GM19239 (cell line): ENCODE results near the gene SS18L1.

ENCODE experiments used
- DNase-seq: peaks from one replicate; pipeline ENCODE4 v3.0.0; 2011; ENCODE audit warnings: low spot score; ENCODE audit not compliant: insufficient read length
- FAIRE-seq: peaks from 2 replicates; lab custom pipeline; 2011; peaks lifted over from hg19 to GRCh38; lab: Jason Lieb, UNC

The SS18L1 gene

DNA sequence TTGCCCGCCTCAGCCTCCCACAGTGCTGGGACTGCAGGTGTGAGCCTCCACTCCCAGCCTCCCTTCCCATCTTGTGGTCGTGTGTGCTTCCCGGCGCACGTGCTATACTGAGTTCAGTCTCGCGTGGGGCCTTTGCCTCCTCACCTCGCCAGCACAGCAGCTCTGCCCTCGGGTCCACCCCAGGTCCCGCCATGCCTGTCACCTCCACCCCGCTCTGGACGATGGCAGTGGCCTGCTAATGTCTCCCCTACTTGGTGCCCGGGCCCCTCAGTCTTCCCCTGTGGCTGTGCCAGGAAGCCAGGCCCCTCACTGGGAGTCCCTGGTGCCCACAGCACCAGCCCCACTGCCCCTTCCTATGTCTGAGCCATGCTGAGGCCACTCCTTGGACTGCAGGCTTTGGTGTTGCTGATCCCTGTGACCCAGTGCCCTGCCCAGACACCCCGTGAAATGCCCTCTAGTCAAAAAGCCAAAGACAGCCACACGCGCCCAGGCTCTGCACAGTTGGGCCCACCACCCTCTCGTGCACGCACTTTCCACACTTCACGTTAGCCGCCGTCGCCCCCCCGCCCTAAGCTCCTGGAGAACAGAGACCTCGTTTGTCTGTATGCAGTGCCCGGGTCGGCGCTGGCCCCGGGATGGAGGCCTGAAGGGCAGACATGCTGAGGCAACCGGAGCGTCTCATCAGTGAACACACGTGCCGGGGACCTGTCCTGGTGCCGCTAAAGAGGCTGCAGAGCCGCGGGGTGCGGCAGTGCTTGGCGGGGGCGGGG, 62.2 kb downstream of the SS18L1 start:
- DNase-seq: no peak
- no peak for FAIRE-seq

DNA sequence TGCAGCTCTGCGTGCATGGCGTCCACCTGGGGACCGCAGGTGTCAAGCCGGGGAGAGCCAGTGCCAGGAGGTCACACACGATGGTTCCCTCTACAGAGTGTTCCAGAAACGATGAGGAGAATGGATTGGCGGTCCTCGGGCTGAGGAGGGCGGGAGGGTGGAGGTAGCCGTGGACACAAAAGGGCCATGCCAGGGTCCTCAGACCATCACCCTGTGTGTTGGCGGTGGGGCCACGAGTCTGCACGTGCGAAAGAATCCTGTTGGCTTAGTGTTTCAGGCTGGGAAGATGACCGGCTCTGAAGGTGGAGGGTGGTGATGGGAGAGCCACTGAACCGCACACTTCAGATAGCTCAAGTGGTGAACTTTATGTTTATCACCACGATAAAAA, 62.8 kb downstream of the SS18L1 start:
- DNase-seq: no peak
- FAIRE-seq: no peak

DNA sequence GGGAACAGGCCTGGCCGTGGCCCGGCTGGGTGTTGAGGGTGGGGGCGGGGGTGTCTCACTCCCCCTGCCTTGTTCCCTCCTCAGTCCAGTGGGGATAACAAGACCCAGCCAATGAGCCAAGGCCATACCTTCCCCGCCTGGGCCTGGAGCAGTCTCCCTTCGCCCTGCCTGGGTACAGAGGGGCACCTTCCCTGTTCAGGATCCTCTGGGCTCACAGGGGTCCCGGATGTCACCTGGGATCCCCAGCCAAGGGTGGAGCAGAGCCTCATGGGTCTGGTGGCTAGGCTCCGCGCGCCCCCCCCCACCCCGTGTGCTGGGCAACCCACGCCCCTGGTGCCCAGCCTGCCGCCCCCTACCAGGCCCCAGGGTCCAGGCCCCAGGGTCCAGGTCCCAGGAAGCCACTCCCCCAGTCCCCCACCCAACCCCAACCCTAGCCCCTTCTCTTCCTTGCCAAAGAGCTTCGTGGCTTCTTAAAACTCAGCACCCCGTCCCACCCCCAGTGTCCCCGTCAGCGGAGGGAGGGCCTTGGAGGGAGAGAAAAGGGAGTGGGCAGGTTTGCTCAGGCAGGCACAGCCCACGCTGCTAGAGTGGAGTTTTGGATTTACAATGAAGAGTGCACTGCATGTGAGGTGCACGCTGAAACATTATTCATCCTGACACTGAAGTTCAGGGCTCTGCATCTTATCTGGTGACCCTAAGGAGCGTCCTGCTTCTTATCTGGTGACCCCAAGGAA, 64.7 kb downstream of the SS18L1 start:
- DNase-seq: no peak
- no peak for FAIRE-seq

DNA sequence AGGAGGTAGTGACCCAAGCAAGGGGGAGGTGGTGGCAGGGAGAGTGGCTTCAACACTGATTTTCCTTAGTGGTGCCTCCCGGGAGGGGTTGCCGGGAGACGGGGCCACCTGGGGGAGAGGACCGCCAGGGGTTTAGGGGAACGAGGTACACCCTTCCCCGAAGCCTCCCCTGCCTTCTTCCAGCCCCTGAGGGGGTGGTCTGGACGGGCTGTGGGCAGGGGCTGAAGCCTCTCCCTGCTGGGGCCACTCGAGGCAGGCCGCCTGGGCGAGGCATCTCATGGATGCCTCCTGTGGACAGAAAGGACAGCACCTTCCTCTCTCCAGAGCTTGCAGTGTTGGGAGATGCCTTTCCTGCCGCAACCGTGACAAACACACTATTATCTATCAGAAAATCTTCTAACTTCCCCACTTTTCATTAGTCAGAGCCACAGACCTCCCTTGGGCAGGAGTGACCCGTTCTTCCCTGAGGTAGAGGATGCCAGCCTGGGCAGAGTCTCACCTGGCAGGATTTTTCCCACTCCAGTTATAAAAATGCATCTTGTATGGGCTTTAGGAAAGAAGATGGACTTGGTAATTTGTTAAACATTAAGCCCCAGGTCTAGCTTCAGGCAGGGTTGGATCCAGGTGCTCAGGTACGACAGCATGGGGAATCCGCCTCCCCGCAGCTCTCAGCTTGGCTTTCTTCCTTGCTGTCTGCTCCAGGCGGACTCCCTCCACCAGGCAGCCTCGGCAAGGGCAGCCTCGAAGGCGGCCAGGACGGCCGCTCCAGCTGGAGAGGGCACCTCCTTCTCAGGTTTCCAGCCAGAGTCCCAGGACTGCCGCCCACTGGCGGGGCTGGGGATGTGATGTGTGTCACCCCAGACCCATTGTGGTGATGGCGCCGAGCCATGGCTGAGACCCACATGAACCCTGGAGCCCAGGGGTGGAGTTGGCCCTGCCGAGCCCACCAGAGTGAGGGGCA, 65.5 kb downstream of the SS18L1 start:
- no peak for FAIRE-seq
- no peak for DNase-seq

DNA sequence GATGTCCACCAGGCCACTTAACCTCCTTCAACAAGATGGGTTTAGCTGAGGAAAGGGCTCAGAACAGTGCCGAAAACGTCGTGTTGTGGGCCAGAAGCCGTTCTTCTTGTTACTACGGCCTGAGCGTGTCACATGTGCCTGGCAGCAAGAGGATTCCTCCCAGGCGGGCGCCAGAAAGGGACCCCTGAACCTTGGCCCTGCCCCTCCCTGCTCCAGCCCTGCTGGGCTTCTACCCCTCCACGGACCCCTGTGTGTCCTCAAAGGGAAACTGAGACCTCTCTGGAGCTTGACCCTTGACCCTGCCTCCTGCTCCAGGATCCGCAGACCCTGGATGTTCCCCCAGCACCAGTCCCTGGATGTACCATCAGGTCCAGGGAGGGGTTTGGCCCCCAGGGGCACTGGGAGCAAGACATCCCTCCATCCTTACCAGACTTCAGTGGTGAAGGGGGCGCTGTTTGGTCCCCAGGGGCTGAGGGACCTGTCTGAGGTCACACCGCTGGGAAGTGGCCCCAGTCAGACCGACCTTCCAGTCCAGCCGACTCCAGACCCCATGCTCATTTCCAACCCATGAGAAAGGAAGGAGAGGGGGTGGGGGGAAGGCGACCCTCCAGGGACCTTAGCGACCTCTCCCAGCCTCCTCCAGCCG, 66.4 kb downstream of the SS18L1 start:
- DNase-seq (no peak), FAIRE-seq (no peak)

DNA sequence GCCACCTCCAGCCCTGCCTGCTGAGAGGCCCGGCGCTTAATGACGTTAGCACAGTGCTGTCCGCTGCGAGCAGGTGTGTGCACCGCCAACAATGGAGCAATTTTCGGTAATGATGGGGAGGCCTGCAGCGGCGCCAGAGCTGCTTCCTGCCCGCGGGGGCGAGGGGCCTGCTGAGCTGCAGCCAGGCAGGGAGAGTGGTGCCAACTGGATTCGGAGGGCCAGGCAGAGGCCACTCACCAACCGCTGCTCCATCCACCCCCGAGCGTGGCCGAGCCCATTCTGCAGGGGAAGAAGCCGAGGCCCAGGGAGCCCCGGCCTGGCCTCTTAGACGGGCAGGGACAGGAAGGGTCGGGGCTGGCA, 66.9 kb downstream of the SS18L1 start:
- no peak for DNase-seq
- FAIRE-seq: no peak

DNA sequence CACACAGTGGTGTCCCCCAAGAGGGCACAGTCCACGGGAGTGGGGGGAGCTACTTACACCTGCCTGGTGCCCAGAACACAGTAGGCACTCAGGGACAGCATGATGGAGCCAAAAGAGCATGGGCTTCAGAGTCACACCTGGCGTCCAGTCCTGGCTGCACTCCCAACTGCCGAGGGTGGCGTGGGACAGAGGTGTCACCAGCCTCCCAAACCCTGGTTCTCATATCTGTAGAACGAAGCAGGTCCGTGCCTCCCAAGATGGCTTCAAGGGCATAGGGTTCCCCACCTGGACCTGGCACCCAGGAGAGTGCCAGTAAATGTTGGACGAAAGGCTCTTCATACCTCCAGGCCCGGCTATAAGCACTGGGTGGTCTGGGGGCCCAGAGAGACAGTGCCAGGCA, 67.6 kb downstream of the SS18L1 start:
- FAIRE-seq: no peak
- no peak for DNase-seq

DNA sequence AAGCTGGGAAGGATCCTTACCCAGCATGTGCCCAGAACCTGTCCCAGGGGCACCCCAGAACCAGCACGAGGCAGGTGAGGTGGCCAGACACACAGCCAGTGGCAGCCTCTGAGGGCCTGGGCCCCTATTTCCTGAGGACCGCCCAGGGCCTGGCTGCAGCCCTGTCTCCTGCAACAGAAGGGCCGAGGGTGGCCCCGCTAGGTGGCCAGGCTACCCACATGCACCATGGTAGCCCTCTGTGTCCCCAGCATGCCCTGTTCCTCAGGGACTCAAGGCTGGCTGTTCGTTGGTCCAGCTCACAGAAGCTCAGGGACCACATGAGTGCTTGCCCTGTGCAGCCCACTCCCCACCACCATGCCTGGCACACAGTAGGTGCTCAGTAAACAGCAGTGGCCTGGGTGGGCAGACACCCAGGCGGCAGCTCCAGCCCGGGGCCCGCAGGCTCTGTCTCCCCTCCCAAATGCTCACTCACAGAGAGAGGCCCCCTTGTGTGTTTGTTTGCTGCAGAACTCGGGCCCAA, 68.3 kb downstream of the SS18L1 start:
- no peak for DNase-seq
- FAIRE-seq: no peak

DNA sequence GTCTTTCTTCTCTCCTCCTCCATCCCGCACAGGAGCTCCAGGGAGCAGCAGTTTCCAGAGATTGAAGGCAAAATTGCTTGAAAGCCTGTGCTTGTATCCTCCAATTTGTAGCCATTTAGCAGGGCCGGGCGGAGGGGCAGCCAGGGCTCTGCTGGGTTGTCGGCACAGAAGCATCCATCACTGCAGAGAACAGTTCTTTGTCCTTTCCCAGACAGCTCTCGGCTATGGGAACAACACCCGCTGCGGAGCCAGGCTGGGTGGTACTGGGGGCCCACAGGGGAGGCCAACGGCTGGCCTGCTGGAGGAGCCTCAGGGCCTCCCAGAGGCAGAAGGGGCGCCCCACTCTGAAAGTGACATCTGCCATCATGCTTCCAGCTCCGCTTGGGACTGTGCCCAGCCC, 68.7 kb downstream of the SS18L1 start:
- no peak for DNase-seq
- no peak for FAIRE-seq

DNA sequence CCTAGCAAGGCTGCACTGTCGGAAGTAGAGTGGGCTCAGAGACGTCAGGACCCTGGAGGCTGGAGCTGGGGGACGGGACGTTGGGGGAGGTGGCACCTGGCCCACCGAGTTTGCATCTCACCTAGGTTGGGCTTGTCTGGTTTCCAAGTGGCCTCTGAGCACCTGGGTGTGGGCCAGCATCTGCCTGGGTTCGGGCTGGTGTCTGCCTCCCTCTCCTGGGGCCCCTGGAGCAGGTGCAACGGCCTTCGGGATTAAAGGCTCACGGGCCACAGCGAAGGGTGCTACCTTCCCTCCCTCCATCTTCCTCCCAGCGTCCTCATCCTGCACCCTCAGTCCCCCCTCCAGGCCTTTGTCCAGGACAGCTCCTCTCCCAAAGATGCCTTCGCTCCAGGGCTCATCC, 70.5 kb downstream of the SS18L1 start:
- no peak for DNase-seq
- FAIRE-seq: no peak

DNA sequence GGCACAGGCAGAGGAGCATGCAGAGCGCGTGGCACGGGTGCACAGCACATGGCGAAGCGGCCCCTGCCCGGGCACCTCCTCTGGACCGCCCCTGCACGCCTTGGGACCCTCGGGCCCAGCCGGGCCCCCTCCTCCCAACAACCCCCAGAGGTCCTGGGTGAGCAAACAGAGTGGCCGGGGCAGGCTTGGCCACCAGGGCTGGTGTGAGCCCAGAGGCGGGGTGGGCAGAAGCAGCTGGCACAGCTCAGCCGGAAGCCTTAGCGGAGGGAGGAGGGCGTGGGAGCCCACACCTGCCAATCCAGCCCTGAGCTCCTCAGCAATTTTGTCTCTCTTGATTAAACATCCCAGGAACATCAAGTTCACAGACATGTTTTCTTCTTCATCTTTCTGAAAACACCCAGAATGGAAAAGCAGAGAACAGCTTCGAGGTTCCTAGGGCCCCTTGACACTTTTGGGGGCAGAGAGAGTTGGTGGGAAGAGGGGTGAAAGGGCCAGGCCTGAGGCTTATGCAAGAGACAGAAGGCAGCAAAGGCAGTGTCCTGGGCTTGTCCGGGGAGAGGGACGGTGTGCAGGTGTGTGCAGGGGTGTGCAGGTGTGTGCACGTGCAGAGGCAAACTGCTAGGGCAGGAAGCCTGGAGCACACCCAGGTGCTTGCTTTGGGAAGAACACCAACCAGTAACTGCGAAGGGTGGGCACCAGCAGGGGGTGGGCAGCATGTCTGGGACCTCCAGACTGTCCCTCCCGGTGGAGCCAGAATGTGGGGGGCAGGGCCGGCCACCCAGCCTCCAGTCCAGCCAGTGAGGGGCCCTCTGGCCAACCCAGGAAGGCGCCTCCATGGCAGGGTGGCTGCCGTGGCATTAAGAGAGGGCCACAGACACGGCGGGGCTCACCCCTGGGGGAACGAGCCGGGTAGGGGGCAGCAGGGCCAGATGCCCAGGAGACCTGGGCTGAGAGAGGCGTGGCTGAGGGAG, 71.7 kb downstream of the SS18L1 start:
- no peak for FAIRE-seq

DNA sequence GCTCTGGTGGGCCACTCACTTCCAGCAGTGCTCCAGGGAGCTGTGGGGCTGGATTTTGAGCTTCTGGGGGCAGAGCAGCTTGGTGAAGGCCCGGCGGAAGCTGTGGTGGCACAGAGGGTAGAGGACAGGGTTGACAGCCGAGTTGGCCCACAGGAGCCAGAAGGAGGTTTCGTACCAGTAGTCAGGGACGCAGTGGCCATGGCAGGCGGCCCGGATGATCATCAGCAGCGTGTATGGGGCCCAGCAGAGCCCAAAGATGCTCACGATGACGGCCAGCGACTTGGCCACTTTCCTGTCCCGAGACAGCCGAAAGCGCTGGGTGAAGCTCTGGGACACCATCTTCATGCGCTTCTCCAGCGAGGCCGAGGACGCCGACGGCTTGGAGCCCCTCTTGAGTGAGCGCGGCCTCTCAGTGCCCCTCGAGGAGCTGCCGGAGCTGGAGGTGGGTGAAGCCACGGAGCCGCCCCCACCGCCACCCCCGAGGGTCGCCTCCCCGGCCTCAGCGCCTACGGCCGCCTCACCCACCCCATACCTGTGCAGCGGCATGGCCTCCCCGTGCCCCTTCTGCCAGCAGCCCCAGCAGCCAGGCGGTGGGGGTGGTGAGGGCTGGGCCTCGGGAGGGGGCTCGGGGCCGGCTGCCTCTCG, 72.5 kb downstream of the SS18L1 start:
- DNase-seq: no peak
- no peak for FAIRE-seq

More for the DNA sequence above, 71.7 kb downstream of the SS18L1 start:
- no peak for DNase-seq

DNA sequence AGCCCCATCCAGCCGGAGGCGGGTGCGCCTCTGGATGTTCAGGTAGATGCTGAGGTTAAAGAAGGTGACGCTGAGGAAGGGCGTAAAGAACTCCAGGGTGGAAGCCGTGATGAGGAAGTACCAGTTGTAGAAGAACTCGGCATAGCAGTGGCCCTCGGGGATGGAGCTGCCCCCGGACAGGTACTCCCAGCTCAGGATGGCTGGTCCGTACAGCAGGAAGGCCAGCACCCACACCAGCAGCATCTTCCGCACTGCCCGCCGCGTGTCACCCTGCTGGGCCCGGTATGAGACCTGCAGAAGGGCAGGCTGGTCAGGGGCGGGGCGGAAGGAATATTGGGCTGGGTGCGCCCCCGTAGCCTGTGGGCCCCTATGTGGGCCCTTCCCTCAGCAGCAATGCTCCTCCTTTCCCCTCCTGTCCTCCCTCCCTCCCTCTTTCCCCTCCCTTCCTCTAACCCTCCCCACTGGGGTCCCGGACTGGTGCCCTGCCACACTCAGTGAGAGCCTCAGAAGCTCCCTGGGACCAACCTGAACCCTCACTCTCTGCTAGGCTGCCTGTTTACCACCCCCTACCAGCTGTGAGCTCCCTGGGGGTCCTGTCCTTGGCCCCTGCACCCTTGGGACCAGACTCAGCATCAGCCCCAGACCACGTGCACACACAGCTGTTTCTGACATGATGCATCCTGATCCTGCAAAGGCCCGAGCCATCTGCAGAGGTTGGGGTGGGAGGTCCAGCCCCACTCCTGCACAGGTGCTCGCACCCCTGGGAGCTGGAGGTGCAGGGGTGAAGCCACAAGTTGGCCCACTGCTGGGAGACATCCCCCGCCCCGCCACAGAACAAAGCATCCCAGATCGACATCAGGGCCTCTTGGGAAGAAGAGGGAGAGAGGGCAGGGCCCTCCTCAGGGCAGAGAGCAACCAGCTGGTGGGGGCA, 73.3 kb downstream of the SS18L1 start:
- no peak for FAIRE-seq

DNA sequence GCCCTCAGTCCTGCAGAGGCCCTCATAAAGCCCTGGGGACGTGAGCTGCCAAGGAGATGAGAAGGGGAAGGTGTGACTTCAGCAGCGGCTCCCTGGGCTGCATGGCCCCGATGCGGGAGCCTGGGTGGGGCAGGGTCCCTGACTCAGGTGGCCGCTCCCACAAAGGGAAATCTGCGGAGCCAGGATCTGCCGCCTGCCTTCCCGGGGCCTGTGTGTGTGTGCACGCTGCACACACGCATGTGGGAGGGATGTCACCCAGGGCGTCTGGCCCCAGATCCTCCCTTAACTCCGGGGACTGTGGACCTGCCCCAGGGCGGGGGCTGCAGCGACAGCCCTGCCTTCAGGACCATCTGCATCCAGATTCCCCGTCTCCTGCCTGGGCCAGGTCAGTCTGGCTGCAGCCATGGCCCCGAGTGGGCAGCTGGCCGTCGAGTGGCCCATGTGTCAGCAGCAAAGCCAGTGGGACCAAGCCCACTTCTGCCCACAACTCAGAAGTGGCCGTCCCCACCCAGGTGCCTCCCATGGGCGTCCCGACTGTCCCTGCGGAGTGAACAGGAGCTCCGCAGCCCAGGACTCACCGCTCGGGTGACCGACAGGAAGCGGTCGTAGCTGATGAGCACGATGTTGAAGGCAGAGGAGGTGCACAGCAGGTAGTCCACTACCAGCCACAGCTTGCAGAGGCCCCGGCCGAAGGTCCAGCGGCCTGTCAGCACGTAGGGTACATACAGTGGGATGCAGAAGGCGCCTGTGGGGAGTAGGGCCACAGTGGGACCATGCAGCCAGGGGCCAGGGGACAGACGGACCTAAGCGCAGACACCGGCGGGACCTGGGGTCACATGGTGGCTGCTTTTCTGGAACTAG, 74.6 kb downstream of the SS18L1 start:
- FAIRE-seq (no peak), DNase-seq (no peak)

More for the DNA sequence above, 73.3 kb downstream of the SS18L1 start:
- no peak for DNase-seq

DNA sequence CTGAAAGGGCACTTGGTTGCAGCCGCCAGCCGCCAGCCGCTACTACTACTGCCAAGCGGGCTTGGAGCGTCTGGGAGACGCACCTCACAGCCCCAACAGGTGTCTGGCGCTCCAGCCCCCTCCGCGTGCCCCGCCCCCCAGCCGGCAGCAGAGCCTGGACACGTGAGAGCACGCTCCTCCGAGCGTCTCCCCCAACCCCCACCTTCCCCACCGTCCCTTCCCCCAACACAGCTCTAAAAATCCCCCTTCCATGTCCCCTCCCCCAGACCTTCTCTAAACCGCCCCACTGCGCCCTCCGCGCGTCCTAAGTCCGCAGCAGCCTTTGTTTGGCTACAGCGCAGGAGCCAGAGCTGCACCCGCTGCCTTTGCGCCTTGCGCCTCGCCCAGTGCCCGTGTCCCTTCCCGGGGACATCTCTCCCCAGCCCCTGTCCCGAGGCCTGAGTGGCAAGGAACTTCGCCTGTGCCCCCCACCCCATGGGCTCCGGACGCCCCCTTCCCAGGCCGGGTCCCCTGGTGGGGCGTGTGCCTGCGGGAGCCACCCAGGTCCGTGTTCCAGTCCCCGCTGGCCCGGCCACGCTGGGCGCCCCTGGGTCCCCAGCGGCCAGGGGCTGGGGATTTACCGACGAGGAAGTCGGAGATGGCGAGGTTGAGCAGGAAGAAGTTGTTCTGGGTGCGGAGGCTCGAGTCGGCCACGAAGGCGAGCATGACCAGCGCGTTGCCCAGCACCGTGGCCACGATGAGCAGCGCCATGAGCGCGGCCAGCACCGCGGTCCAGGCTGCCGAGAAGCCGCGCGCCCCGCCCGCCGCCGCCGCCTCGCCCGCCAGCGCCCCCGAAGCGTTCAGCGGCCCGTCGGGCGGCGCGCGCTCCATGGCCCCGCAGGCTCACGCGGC, 75.8 kb downstream of the SS18L1 start:
- DNase-seq: no peak
- FAIRE-seq: no peak
